Muscle of arm (tissue), 12 donors: ENCODE results near the gene FAM174C. TPM values are rescaled to one million over a fixed set of nuclear protein-coding genes. Genes with fewer than 3 reads are reported as not detected.
A peak's percentile ranks its signal among the peaks of the same experiment; 100 is the strongest.

Experiments used
- DNase-seq: peaks from one replicate; pipeline ENCODE4 v3.0.0-alpha.2; 2013
- polyA plus RNA-seq, 12 donors: library from polyadenylated mRNA; unstranded; fragments of 120-200 nt; gene quantifications; one replicate each; pipeline ENCODE4 v1.2.1, GENCODE V29; 2013; ENCODE audit not compliant: insufficient read length in 12 of 12

The FAM174C gene
- polyA plus RNA-seq, 12 donors, result 9.4 to 17.0 (median 12.6) TPM; not detected in 2

DNA sequence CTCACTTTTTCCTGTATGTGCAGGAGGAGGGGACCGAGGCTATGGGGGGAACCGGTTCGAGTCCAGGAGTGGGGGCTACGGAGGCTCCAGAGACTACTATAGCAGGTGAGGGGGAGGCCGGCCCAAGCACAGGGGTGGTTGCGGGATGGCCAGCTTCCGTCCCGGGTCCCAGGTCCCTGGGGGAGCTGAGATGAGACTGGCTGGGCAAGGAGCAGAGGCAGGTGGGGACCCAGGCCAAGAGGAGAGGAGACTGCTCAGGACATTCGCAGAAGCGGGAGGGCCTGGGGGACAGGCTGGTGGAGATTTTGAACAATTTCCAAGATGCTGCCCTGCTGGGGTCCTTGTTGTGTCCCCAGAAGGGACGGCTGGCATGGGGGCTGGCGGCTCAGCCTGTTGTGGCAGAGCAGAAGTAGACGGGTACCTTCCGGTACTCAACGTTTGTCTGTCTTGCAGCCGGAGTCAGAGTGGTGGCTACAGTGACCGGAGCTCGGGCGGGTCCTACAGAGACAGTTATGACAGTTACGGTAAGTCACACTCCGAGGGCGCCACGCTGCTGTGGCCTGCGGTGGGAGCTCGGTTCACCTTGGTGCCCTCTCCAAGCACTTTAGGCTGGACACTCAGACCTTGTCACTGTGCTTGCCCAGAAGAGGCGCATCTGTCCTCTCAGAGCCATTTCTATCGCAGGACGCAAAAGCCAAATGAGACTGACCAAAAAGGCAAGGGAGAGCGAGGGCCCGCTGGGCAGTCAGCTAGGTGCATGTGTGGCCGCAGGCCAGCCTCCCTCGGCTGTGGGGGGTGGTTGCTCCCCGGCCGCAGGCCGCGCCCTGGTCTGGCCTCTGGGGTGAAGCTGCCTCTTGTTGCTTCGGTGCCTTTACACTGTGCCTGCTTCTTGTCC, 3.6 kb upstream of the FAM174C start:
- no peak for DNase-seq

DNA sequence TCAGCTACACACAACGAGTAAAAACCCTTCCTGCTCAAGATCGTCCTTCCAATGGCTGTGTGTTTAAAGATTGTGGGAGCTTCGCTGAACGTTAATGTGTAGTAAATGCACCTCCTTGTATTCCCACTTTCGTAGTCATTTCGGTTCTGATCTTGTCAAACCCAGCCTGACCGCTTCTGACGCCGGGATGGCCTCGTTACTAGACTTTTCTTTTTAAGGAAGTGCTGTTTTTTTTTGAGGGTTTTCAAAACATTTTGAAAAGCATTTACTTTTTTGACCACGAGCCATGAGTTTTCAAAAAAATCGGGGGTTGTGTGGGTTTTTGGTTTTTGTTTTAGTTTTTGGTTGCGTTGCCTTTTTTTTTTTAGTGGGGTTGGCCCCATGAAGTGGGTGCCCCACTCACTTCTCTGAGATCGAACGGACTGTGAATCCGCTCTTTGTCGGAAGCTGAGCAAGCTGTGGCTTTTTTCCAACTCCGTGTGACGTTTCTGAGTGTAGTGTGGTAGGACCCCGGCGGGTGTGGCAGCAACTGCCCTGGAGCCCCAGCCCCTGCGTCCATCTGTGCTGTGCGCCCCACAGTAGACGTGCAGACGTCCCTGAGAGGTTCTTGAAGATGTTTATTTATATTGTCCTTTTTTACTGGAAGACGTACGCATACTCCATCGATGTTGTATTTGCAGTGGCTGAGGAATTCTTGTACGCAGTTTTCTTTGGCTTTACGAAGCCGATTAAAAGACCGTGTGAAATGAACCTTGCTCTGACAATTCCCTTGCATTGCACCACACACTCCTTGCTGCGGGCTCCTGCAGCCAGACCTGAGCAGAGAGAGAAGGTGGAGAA, 2.7 kb upstream of the FAM174C start:
- DNase-seq, result no peak

DNA sequence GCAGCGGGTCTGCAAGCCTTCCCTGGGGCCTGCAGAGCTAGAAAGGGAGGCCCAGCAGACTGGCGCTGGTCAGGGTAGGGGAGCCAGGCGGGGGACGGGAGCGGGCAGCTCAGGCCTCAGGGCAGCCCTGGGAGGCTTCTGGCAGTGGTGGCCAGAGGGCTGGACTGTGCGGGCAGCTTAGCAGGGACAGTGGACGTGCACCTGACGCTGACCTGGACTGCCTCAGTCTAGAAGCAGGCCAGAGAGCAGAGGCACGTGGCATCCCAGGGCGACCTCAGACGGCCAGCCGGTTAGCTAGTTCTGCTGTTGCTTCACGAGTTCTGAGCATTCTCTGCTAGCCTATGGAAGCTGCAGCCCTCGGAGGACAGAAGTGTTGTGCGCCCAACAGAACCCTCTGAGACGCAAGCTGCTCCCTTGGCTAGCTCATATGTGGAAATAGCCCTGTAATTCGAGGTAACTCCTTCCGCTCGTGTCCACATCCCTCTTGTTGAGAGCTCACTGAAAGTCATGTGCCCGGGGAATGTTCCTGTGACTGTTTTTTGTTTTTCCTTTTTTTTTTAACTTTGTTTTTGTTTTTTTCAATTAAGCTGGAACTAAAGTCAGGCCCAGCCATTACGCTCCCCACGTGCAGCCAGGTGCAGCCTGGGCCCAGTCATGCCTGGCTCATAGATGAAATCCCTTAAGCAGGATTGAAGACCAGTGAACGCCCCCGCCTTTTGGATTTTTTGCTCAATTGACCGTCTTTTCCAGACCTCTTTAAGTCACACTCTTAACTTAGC, 1.9 kb upstream of the FAM174C start:
- no peak for DNase-seq

DNA sequence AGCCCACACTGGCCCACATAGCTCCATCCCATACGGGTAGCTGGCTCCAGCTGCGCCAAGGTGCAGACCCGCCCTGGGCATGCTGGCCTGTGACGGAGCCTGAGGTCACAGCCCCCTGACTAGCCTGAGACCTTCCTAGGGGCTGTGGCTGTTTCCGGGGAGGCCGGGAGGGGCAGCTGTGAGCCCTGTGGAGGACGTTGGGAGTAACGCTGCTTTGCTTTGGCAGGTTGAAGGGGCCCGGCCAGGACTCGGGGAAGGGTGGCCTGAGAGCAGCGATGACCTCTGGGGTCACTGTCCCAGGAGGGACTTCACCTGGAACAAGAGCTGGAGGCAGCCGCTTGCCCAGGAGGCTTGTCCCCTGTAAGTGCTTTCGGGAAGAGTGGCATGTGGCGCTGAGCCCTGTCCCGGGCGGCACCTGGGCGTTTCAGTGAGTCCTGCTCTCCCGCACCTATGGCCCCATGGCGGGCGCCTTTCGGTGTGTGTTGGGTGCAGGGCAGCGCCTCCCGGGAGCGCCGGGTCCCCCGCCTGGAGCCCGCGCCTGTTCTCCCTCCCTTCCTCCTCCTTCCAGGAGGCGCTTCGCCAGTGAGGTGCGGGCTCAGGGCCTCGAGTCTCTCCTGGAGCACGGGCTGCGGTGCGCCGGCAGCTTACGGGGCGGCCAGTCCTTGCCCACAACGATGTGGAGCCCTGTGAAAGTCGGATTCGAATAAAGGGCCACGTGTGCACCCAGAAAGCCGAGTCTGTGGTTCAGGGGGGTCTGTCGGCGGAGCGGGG, 1.1 kb upstream of the FAM174C start:
- DNase-seq, result no peak

DNA sequence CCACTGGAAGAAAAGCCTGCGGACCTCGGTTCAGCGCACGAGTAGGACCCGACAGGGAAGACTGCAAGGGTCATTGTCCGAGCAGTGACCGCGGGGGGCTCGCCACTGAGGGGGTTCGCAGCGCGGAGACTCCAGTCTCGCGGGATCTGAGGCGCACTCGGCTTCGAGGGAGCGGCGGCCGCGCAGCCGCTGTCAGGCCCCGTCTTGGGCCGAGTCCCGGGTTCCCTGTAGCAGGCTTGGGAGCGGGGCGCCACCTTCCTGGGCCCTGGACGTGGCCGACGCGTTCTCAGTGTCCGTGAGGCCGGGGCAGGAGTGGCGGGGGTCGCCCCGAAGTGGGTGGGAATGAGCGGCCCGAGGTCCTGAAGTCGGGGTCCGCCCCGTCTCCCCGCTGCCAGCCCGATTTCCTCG, 474 bp upstream of the FAM174C start:
- no peak for DNase-seq

DNA sequence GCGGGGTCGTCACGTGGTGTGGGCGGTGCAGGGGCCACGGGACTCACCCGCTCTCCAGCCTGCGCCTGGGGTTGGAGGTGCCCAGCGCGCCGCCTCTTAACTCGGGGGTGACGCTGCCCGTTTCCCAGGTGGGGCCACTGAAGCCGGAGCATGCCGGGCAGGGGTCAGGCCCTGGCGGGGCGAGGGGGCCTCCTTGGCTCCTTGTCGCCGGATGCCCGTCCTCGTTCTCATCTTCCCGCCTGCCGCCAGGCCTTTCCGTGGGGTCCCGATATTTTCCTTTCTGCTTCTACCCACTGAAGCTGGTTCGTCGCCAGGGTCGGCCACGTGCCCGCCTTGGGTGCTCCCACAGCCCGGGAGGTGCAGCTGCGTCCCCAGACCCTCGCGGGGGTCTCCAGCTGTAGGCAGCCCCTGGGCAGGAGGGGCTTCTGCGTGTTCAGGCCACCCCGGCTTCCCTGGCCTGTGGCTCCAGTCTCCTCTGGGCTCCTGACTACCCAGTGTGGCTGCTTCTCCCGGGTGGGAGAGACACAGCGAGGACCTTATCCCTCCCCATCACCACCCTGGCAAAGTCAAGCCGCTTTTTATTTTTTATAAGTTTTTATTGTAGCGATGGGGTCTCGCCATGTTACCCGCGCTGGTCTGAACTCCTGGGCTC, 772 bp downstream of the FAM174C start:
- DNase-seq, result no peak

DNA sequence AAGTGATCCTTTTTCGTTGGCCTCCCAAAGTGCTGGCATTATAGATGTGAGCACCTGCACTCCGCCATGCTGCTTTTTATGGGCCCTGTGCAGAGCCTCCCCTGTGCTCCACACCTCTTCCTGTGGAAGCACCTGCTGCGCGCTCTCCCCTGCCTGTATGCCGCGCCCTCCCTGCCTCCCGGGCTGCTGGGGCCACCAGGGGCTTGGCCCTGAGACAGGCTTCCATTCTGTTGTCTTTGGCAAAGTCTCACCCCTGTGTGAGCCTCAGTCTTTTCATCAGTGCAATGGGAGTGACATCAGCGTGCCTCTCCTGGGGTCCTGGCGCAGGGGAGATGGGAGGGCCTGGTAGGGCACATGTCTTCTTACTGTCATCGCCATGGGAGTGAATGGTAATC, 1.3 kb downstream of the FAM174C start:
- no peak for DNase-seq

DNA sequence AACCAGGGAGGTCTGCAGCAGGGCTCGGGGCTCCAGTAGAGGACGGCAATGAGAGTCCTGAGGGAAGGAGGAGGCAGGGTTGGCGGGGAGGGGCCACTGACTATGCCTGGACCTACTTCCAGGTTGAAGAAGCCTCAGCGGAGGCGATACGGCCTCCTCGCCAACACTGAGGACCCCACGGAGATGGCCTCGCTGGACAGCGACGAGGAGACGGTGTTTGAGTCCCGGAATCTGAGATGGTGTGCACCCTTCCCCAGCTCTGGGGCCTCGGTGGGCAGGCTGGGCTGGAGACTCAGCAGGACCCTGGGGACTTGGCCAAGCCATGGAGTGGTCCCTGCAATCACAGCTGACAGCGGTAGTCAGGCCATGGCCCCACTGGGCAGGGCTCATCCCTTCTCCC, 1.7 kb downstream of the FAM174C start:
- DNase-seq, result no peak

DNA sequence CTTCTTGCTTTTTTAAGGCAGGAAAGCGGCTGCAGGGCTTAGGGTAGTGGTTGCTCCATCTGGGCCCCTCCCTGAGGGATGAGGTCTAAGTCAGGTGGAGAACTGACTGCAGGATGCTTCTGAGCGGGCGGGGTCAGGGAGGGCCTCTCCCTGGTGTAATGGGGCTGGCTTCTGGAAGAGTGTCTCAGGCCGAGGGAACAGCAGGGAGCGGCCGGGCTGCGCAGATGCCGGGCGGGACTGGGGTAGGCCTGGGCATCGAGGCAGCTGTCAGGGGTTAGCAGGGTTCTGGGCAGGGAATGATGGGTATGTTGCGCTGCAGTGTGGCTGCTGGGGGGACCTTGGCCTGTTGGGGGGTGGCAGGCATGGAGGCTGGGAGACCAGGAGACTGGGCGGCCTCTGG, 2.7 kb downstream of the FAM174C start:
- DNase-seq, result no peak

DNA sequence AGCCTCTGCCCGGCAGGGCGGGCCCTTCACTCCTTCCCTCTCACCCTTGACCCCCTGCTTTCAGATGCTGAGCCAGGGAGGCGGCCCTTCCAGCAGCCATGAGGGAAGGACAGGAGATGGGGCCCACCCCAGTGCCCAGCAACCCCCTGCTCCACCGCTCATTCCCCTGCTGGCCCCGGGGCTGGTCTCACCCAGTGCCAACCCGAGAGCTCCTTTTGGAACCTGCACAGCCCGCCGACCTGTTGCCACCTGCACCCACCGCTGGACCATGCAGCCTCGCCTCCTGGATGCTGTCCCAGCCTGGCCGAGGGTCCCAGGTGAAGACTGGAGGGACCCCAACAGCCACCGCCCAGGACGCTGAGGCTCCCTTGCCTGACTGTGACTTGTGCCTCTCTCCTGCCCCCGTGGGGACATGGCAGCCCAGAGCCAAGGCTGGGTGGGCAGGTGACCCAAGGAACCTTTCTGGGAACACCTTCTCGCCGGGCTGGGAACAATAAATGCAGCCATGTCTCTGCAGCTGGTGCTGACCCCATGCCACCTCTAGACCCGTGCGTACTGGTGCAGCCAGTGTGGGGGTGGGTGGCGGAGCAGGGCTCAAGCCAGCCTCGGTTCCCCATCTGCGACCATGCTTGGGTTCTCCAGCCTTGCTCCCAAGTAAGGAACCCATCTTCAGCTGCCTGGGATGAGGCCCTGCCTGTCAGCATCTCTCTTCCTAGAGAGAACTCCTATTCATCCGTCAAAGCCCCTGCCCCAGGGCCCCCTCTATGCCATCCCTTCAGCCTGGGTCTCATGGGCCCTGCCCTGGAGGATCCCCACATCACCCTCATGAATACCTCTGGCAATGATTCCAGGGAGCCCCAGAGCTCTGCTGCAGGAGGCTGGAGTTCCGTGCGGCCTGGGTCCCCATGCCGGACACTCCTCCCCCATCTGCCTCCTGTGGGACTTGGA, 3.7 kb downstream of the FAM174C start:
- DNase-seq, result no peak

DNA sequence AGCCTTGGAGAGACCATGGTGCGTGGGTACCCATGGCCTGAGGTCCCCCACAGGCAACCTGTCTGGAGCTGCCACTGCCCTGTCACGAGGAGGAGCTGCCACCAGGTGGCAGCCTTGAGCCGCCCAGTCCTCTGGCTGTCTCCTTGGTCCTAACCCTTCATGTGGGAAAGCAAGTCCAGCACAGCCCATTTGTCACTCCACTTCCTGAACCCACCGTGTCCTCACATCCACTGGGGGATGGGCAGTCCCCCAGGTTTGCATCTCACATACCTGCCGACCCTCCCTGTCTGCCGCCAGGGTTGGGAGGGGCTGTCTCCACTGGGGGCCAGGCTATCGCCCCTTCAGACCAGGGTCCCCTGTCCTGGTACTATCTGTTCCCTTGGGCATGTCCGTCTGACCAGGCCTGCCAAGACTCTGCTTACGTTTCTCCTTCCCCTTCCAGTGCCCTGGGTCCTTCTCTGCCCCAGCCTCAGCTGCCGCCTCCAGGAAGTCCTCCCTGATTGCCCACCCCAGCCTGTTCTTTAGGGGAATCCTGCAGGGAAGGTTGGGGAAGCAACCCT, 4.5 kb downstream of the FAM174C start:
- peak; percentile 92 for DNase-seq

DNA sequence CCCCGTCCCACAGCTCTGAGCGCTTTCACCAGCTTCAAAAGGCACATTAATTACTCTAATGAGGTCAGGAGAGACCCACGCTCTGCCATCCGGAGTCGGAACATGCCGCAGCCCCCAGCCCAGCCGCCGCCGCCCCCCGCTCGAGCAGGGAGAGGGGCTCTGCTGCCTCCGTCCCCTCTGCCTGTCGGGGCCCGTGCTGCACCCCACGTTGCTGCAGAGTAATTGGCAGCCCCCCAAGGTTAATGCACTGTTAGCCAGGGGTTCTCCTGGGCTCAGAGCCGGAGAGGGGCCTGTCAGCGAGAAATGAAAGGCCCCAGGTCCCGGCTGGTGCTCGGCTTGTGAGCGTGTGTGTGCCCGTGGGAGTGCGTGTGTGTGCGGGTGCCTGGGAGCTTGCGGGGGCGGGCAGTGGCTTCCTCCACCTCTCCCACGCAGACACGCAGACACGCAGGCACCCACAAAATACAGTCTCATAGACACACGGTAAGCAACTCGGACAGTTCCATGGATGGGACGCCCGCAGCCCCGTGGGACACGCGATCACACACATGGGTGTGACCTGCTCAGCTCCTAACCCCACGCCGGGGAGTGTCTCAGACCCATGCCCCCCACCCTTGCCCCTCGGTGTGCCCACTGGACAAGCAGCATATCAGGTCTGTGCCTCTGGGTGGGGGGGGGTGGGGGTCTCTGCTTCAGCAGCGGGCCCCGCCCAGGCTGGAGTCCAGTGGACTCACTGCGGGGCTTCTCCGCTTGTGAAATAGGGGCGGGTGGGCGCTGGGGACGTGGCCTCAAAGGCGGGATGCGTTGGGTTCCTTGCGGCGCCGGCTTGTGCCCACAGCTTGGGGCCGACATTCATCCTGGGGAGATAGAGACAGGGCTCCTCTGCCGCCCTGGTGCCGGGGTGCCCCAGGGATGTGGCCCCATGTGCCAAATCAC, 5.6 kb downstream of the FAM174C start:
- no peak for DNase-seq

DNA sequence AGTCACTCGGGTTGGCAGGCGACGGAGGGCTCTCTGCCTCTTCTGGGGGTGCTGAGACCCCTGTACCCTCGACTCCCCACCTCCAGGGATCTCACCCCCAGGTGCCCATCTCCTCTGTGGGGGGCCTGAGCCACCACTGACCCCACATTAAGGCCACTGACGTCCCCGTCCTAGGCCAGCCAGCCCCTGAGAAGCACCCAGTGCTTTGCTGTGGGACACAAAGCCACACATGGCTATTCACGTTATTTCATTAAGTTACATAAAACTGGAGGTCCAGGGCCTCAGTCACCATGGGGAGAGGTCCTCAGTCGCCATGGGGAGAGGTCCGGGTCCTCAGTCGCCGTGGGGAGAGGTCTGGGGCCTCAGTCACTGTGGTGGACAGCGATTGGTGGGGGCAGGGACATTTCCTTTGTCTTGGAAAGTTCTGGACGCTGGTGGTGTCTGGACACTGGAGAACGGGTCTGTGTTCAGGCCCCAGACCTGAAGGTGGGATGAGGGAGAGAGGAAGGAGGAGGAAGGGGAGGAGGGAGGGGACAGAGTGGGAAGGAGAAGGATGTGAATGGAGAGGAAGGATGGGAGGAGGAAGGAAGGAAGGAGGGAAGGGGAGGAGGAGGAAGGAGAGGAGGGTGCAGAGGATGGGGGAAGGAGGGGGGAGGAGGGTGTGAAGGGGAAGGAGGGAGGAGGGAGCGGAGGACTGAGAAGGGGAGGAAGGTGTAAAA, 6.4 kb downstream of the FAM174C start:
- DNase-seq, result no peak

DNA sequence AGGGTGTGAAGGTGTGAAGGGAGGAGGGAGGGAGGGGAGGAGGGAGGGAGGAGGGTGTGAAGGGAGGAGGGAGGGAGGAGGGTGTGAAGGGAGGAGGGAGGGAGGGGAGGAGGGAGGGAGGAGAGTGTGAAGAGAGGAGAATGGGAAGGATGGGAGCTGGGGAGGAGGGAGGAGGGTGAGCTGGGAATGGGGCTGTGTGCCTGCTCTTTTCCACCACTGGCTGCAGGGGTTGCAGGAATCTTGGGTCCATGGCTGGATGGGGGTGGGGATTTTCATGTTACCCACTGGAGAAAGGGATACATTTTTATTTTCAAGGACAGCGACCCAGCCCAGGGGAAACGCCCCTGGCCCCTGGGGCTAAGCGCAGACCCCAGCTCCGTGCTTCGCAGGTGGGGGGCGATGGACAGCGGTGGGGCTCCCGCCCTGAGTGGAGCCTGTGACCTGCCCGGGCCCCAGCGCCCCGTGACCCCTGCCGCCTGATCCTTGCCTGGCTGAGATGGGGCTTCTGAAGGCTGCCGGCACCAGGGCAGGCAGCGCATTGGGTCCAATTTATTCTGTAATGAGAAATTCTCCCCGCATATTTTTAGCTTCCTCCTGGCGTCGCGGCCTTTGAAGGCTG, 7.4 kb downstream of the FAM174C start:
- DNase-seq, result no peak

DNA sequence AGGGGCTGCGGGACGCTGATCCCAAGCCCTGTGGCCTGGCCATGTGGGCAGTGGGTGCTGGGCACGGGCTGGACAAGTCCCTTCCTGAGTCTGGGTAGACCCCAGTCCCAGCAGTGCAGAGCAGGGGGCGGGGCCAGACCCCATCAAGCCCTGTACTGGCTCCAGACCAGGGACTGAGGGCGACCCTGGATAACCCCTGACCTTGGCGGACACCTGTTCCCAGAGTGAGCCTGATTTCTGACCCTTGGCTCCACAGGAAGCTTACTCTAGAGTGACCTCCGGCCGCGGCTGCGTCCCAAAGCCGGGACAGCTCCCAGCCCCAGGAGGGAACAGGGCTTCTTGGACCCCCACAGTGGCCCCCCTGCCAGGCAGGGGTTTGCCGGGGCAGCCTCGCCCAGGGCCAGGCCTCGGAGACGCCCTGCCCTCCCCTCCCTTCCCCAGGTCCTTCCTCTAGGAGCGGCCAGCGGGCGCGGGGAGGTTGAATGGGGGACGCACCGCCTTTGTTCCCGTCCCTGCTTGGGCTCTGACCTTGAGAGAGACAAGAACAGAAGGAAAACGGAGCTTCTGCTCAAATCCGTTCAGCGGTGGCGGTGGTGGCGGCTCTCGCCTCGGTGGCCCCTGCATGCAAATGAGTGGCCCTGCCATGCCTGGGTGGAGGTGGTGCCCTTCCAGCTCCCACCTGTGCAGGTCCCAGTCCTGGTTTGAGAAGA, 8.0 kb downstream of the FAM174C start:
- DNase-seq, result no peak

DNA sequence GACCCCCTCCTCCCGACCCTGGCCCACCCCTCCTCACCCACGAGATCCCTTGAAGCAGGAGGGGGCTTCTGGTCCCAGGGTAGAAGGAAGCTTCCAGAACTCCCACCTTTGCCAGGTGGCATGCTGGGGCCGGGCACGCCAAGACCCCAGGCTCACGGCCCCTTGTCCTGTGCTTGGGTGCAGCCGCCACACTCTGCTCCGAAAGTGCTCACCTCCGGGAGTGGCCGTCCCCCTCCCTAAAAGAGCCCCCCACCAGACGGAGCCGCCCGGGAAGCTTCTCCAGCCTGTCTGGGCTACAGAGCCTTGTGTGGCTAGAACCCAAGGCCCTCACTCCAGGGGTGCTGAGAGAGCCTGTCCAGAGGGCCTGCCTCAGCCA, 8.6 kb downstream of the FAM174C start:
- no peak for DNase-seq
